Measurements from ENCODE around the gene ANK3. TPM values are rescaled to one million over a fixed set of nuclear protein-coding genes. Genes with fewer than 3 reads are reported as not detected.

The ANK3 gene
- total RNA-seq, 2 donors from 2014 or later, result 46.0 to 47.8 TPM

GRCh38 chr10:60420991-60421894, 31.6 kb upstream of the ANK3 start:
- 77% methylated on average over 5 of the region's 5 CpGs for WGBS
- no peak for TF ChIP-seq POLR2AphosphoS5 (IDR thresholded peaks at IDR 0.05)
- TF ChIP-seq POLR2A (IDR thresholded peaks at IDR 0.05), result no peak
- no peak for TF ChIP-seq CTCF (IDR thresholded peaks at IDR 0.05)

GRCh38 chr10:60419249-60419648, 29.6 kb upstream of the ANK3 start:
- Histone ChIP-seq H3K27me3 (replicated peaks; ENCODE audit: insufficient read depth) (no peaks in the 10 kb centered on the region), H3K36me3 (no peaks in the 10 kb centered on the region), H3K9me3 (no peaks in the 10 kb centered on the region), H3K27ac (no peak overlapping the region), H3K4me3 (no peak overlapping the region), H3K4me1 (replicated peaks) (no peaks in the 10 kb centered on the region)
- TF ChIP-seq POLR2A (IDR thresholded peaks at IDR 0.05) (no peak), CTCF (IDR thresholded peaks at IDR 0.05) (no peak), POLR2AphosphoS5 (IDR thresholded peaks at IDR 0.05) (no peak)
- intact Hi-C loops (cut with DNase I), result no loop called here
- no peak for DNase-seq (ENCODE audit: low spot score)

More at GRCh38 chr10:60420991-60421894, 31.6 kb upstream of the ANK3 start:
- intact Hi-C loops (cut with DNase I), result no loop called here
- Histone ChIP-seq H3K9me3 (no peaks in the 10 kb centered on the region), H3K4me3 (no peak overlapping the region), H3K27ac (no peak overlapping the region), H3K36me3 (no peaks in the 10 kb centered on the region), H3K27me3 (replicated peaks; ENCODE audit: insufficient read depth) (no peaks in the 10 kb centered on the region), H3K4me1 (replicated peaks) (no peaks in the 10 kb centered on the region)
- DNase-seq (ENCODE audit: low spot score), result no peak

GRCh38 chr10:60417901-60418300, 28.2 kb upstream of the ANK3 start:
- Histone ChIP-seq H3K27me3 (replicated peaks; ENCODE audit: insufficient read depth) (no peaks in the 10 kb centered on the region), H3K36me3 (no peaks in the 10 kb centered on the region), H3K9me3 (no peaks in the 10 kb centered on the region), H3K27ac (no peak overlapping the region), H3K4me1 (replicated peaks) (no peaks in the 10 kb centered on the region), H3K4me3 (no peak overlapping the region)
- intact Hi-C loops (cut with DNase I), result no loop called here
- WGBS, result 89% methylated on average over 1 of the region's 1 CpG
- no peak for TF ChIP-seq CTCF (IDR thresholded peaks at IDR 0.05)
- TF ChIP-seq POLR2A (IDR thresholded peaks at IDR 0.05), result no peak
- no peak for TF ChIP-seq POLR2AphosphoS5 (IDR thresholded peaks at IDR 0.05)
- DNase-seq (ENCODE audit: low spot score), result no peak

GRCh38 chr10:60417024-60417423, 27.3 kb upstream of the ANK3 start:
- Histone ChIP-seq H3K9me3 (no peaks in the 10 kb centered on the region), H3K27me3 (replicated peaks; ENCODE audit: insufficient read depth) (no peaks in the 10 kb centered on the region), H3K36me3 (no peaks in the 10 kb centered on the region), H3K4me3 (no peak overlapping the region), H3K4me1 (replicated peaks) (no peaks in the 10 kb centered on the region), H3K27ac (no peak overlapping the region)
- no peak for TF ChIP-seq CTCF (IDR thresholded peaks at IDR 0.05)
- TF ChIP-seq POLR2A (IDR thresholded peaks at IDR 0.05), result no peak
- TF ChIP-seq POLR2AphosphoS5 (IDR thresholded peaks at IDR 0.05), result no peak
- intact Hi-C loops (cut with DNase I), result no loop called here
- 82% methylated on average over 2 of the region's 2 CpGs for WGBS
- no peak for DNase-seq (ENCODE audit: low spot score)
